Hypothalamus (tissue), 51 donors: ENCODE measurements around the gene TSPAN3.

Experiments
- DNase-seq, 51 donors: peaks; one replicate each; lab custom pipeline; 2025; lab: John Stamatoyannopoulos, UW

Gene TSPAN3

DNA sequence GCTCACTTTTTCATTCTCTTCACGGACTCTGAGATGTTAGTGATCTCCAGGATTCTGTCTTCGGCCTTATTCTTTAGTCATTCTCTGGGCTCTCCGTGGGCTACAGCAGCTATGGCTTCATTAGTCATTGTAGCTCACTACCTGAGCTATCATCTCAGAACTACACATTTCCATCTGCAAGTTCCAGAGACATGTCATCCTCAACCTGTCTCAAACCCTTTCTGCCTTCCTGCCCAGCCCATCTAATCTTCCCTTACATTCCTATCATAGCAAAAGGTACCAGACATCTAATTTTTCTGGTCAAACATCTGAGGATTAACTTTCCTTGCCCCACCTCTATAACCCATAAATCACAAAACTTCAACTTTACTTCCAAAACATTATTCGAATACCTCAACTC lies 13.2 kb downstream of the TSPAN3 start:
- DNase-seq = no peak

GRCh38 chr15:77057072-77057471 lies 13.8 kb downstream of the TSPAN3 start:
- DNase-seq = no peak

DNA sequence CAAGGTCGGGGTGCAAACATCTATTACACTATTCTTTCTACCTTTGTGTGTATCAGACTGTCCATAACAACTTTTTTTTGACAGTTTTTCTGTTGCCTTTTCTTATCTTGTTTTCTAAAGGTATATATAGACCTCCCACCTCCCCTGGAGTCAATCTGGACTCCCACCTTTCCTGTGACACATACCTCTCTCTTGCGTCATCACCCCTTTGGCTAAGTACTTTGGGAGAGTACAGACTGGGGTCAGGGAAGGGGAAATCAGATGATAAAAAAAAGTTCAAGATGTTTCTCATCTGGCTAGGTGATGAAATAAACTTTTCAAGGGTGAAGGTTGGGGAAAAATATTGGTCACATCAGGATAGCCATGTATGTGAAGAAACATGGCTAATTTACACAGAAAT lies 17.2 kb downstream of the TSPAN3 start:
- DNase-seq = no peak

DNA sequence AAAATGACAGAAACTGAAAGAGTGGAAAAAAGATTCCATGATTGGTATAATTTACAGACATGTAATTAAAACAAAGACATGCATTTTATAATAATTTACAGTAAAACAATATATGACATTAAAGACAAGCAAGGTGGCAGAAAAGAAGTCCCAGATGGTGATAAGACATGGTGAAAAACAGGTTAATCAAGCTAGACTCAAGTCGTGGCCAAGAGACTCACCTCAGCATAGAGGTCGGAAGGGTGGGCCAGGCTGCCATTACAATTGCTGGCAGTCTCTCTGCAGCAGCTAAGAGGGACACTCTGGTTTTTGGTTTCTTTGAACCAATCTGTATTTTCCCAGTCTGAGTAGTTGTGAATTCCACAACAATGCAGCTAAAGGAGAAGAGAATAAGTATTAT lies 18.4 kb downstream of the TSPAN3 start:
- no peak for DNase-seq

- no peak for DNase-seq
Measured at GRCh38 chr15:77048135-77048876, 22.6 kb downstream of the TSPAN3 start.

DNA sequence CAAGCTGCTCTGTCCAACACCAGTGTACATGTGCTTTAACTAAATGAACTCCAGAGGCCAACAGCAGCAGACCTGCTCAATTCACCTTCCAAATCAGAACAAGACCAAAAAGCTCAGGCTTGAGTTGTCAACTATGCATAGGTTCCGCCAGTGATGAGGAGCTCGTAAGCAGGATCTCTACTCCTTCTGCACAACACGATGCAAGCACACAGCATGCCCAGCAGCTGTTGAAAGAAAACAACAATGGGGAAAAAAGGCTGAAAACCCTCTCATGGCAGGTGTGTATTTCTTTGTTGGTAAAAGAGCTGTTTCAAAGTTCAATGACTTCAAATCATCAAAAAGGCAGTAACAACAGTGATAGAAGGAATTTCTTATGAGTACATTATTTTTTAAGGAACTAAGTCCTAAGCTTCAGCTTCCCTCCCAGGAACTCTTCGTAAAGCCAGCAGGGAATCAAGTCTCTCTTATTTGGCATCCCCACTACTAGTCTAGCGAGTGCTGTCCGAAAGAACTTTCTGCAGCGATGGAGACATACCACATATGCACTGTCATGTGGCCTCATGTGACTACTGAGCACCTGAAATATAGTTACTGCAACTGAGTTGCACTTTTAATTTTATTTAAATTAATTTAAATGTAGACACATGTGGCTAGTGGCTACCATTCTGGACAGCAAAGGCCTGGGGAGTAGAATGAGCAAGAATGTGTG lies 24.1 kb downstream of the TSPAN3 start:
- no peak for DNase-seq

GRCh38 chr15:77045985-77046384 lies 24.9 kb downstream of the TSPAN3 start:
- DNase-seq = no peak

GRCh38 chr15:77044228-77045042 lies 26.5 kb downstream of the TSPAN3 start:
- DNase-seq = peak in 11 of 51 donors; percentile 19 to 65 (median 39)

DNA sequence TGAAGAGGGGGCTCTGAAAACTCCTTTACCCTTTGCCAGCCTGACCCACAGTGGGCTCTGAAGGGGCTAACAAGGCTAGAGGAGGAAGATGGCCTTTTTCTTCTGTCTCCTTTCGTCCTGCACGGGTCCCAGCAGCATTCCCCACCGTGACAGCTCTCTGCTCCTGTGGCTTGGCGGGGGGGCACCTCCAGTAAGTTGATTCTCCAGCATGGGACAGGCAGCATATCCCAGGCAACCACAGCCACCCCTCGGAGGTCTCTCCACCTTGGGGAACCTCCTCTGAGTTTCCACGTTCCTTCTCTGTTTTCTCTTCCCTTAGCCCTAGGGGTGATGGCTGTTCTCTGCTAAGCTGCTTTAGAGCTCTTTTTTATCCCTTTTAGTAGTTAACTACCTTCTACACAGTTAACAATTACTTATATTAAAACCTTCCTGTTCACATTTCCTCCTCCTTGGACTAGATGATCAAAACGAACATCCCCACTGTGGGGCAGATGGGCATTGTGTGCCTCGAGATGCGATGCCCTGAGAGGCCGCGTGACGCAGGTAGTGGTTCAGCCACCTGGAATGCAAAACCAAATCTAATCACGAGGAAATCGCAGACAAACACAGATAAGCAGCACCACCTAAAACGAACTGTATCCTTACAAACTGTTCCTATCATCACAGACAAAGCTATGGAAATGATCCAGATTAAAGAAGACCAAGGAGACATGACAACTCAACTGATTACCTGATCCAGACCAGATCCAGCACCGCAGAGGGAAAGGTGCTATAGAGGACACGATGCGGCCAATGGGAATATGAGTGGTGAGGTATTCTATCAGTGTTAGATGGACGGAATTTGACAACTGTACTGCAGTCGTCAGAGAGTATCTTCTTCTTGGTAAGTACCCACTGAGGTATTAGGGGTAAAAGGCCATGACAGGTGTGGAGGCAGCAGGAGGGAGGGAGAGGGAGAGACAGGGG lies 27.7 kb downstream of the TSPAN3 start:
- no peak for DNase-seq

- DNase-seq = no peak
Measured at GRCh38 chr15:77042245-77042919, 28.5 kb downstream of the TSPAN3 start.

DNA sequence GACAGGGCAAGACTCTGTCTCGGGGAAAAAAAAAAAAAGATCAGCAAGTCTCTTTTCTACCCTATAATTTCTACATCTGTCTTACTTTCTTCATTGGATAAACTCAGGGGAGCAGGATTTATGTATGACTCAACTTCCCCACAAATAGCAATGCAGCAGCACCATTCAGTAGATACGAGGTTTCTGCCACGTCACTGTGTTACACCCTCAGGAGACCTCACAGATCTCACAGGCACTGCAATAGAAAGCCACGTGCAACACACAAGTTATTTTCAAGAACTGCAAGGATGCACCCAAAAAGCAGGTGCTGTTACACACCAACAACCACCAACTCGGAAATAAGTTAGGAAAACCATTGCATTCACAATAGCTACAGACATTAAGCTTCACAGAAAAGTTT lies 30.2 kb downstream of the TSPAN3 start:
- no peak for DNase-seq

GRCh38 chr15:77039848-77040247 lies 31.1 kb downstream of the TSPAN3 start:
- DNase-seq = no peak

DNA sequence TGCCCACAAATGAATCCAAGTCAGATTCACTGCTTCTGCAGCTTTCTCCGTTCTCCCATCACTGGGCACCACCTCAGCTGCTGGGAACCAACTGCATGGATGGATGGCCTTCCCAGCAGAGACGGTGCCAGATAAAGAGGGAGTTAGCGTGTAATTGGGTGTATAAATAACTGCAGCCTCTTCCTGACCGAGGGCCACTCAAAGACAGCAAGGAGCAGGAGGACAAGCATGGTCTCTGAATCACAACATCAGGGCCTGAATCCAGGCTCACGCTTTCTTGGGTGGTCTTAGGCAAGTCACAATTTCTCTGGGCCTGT lies 31.7 kb downstream of the TSPAN3 start:
- DNase-seq = no peak

DNA sequence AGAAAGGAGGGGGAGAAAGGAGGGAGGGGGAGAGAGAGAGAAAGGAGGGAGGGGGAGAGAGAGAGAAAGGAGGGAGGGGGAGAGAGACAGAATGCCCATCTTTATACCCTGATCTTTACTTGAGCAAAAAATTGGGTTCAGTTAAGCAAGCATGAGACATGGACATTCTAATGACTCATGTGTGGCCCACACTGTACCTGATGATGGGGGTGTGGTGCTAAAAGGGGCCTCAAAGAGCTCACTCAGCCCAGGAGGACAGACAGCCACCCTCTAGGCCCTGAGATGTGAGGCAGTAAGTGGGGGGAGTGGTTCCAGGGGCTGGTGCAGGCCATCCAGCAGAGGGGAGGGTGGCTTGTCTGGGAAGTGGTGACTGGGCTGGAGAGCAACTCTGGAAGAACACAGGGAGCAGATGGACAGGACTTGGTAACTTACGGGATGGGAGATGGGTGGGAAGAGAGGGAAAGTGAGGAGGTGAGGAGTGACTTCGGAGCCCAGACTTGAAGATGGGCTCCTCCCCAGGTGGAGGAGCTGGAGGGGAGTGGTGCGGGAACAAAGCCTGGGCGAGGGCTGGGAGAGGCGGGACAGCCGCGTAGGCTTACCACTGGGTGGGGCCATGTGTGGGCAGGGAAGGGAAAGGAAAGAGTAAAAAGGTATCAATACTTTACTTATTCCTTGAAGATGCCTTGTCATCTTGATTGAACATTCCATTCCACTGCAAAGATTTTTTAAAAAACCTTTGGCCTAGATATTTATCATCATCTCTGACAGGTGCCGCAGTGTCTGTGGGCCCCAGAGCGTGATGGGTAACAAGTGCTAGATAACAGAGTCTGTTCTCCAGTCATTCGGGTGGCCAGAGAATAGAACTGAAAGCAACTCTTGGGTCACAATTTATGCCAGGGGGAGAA lies 32.3 kb downstream of the TSPAN3 start:
- no peak for DNase-seq

GRCh38 chr15:77037388-77038209 lies 33.3 kb downstream of the TSPAN3 start:
- no peak for DNase-seq

- no peak for DNase-seq
Measured at GRCh38 chr15:77036537-77037387, 34.1 kb downstream of the TSPAN3 start.

DNA sequence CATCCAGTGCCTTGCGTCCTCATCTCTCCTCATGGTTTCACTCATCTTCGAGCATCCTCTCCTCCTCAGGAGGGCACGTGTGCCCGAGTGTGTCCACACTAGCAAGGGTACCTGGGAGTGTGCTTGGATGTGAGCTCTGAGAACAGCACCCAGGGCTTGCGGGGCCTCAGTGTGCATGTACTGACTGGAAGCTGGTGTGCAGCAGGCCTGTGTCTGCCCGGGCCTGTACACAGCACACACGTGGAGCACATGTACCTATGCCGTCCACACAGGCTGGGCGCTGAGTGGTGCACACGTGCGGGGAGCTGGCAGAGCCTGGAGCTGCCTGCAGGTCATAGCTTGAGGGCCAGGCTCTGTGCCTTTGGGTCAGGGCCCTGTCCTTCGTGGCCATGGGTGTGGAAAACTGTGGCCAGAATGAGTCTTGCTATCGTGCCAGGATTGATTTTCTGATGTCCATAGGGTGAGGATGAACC lies 34.9 kb downstream of the TSPAN3 start:
- DNase-seq = no peak
